Lung (tissue), 13 donors: ENCODE results near the gene NOL8. TPM values are rescaled to one million over a fixed set of nuclear protein-coding genes. Genes with fewer than 3 reads are reported as not detected.

Source experiments
- ATAC-seq: fragments of 200-7000 bp; cut with Tn5 transposase; one replicate; pipeline ENCODE4 v1.9.1; 2020; ENCODE audit warnings: moderate number of reproducible peaks; ENCODE audit not compliant: insufficient read depth, low FRiP score
- DNase-seq, 3 donors: peaks; one replicate each; pipeline ENCODE4 v3.0.0-alpha.2; 2013 to 2017
- H3K27ac ChIP-seq, 2 donors: one replicate each; pipeline ENCODE4 v1.5.1; 2013; ENCODE audit warnings: mild to moderate bottlenecking in 2 of 2, moderate library complexity in 2 of 2, control low read depth in 1 of 2, inconsistent platforms in 1 of 2, low read depth in 1 of 2, low read length in 1 of 2
- H3K27me3 ChIP-seq, 3 donors: one replicate each; pipeline ENCODE4 v1.5.1; 2013; ENCODE audit warnings: low read length in 2 of 3; ENCODE audit not compliant: control insufficient read depth in 3 of 3, insufficient read depth in 3 of 3
- H3K36me3 ChIP-seq, 4 donors: one replicate each; pipeline ENCODE4 v1.5.1; 2013; ENCODE audit warnings: low read length in 4 of 4, mild to moderate bottlenecking in 1 of 4, moderate library complexity in 1 of 4; ENCODE audit not compliant: control insufficient read depth in 4 of 4, insufficient read depth in 4 of 4
- H3K4me1 ChIP-seq, 5 donors: one replicate each; pipeline ENCODE4 v1.5.1; 2013; ENCODE audit warnings: low read length in 5 of 5, mild to moderate bottlenecking in 2 of 5, moderate library complexity in 1 of 5; ENCODE audit not compliant: control insufficient read depth in 5 of 5, insufficient read depth in 5 of 5
- H3K4me3 ChIP-seq: one replicate; pipeline ENCODE4 v1.5.1; 2013; ENCODE audit warnings: mild to moderate bottlenecking, control low read depth, moderate library complexity
- H3K9ac ChIP-seq, 2 donors: one replicate each; pipeline ENCODE4 v1.5.1; 2013; ENCODE audit warnings: low read length in 2 of 2, control low read depth in 1 of 2; ENCODE audit not compliant: insufficient read depth in 1 of 2
- H3K9me3 ChIP-seq, 4 donors: one replicate each; pipeline ENCODE4 v1.5.1; 2013; ENCODE audit warnings: low read length in 3 of 4, mild to moderate bottlenecking in 1 of 4, moderate library complexity in 1 of 4; ENCODE audit not compliant: control insufficient read depth in 4 of 4, insufficient read depth in 3 of 4
- CTCF ChIP-seq: IDR thresholded peaks from 2 replicates; pipeline ENCODE4 v1.5.1; 2012; ENCODE audit warnings: mild to moderate bottlenecking; ENCODE audit errors: control extremely low read depth, extremely low read depth
- WGBS, 2 donors: extraction: QIAGEN DNeasy Blood & Tissue Kit; methylation state at CpG; one replicate each; pipeline ENCODE4 v1.1.7; 2013; 5-methylcytosine and 5-hydroxymethylcytosine counted together
- polyA plus RNA-seq, 2 donors: library from polyadenylated mRNA; stranded (reverse); fragments of 200-250 nt; gene quantifications; one replicate each; pipeline ENCODE4 v1.2.1, GENCODE V29; 2013
- small RNA-seq: library from RNA; depleted of rRNA; stranded (forward); fragments of <200 nt; gene quantifications from one replicate; pipeline ENCODE3, GENCODE V24; 2014; ENCODE audit warnings: low replicate concordance
- total RNA-seq, 2 donors: library from RNA; depleted of rRNA in 1 of 2; stranded (reverse); fragments of >200 nt in 1 of 2; gene quantifications; one replicate each; pipeline ENCODE4 v1.2.1, GENCODE V29; 2014 to 2021
- donor health status: control.
- donor health status: control.
- donor health status: Bipolar disorder and iron deficiency.
- donor health status: healthy.
- donor health status: DM: yes; HTN: yes; CAD: no.

Gene NOL8
- total and polyA plus RNA-seq, 4 donors: 14.1 to 42.0 (median 26.3) TPM

- Histone ChIP-seq H3K4me3 (no peak overlapping the region), H3K36me3 (peaks cover 45 to 69% (median 55%) of the 10 kb centered on the region in 4 donors), H3K27me3 (no peaks in the 10 kb centered on the region), H3K4me1 (no peaks in the 10 kb centered on the region), H3K9me3 (no peaks in the 10 kb centered on the region), H3K9ac (no peak overlapping the region), H3K27ac (no peak overlapping the region)
- ATAC-seq: no peak
- no peak for TF ChIP-seq CTCF
- no peak for DNase-seq
- WGBS, 2 donors: 84 to 89% methylated on average over 19 of the region's 19 CpGs
Measured at GRCh38 chr9:92254381-92255337, 70.5 kb downstream of the NOL8 start.

GRCh38 chr9:92253656-92254055, 71.5 kb downstream of the NOL8 start:
- H3K4me1 ChIP-seq: no peaks in the 10 kb centered on the region
- ATAC-seq: no peak
- peaks cover 42 to 64% (median 52%) of the 10 kb centered on the region in 4 donors for H3K36me3 ChIP-seq
- DNase-seq: no peak
- no peak overlapping the region for H3K9ac ChIP-seq
- no peak overlapping the region for H3K4me3 ChIP-seq
- H3K27me3 ChIP-seq: no peaks in the 10 kb centered on the region
- no peak overlapping the region for H3K27ac ChIP-seq
- 79 to 86% methylated on average over 4 of the region's 4 CpGs for WGBS, 2 donors
- no peak for TF ChIP-seq CTCF
- no peaks in the 10 kb centered on the region for H3K9me3 ChIP-seq

- Histone ChIP-seq H3K4me3 (no peak overlapping the region), H3K36me3 (peaks cover 44 to 65% (median 54%) of the 10 kb centered on the region in 4 donors), H3K4me1 (no peaks in the 10 kb centered on the region), H3K9ac (no peak overlapping the region), H3K9me3 (peaks cover 0 to 2% (median 0%) of the 10 kb centered on the region in 4 donors), H3K27ac (no peak overlapping the region), H3K27me3 (no peaks in the 10 kb centered on the region)
- ATAC-seq: no peak
- TF ChIP-seq CTCF: no peak
- 96 to 99% methylated on average over 3 of the region's 3 CpGs for WGBS, 2 donors
- no peak for DNase-seq
Measured at GRCh38 chr9:92247981-92248380, 77.2 kb downstream of the NOL8 start.

Small RNAs within 50 kb of the gene (small RNA-seq; reads per million reads assigned to genes)
- gene MIR3651 (not detected), gene SNORA84 (0.17 reads per million)

Other genes starting within 250 kb of the NOL8 start
- 100 to 1,000 TPM in 1 of 2 donors, 10 to 100 TPM in 1; 64.7 to 137 TPM for gene SPTLC1, start 209.9 kb downstream of the NOL8 start, total RNA-seq
- gene SPTLC1, start 209.9 kb downstream of the NOL8 start, polyA plus RNA-seq: 10 to 100 TPM; 20.8 to 52.4 TPM
- gene IARS1, start 31.7 kb downstream of the NOL8 start, total RNA-seq: 100 to 1,000 TPM; 115 to 120 TPM
- 10 to 100 TPM; 21.6 to 49.4 TPM for gene IARS1, start 31.7 kb downstream of the NOL8 start, polyA plus RNA-seq
- gene CENPP, start 603 bp upstream of the NOL8 start, total RNA-seq: 10 to 100 TPM in 1 of 2 donors, 1 to 10 TPM in 1; 4.0 to 11.8 TPM
- 1 to 10 TPM; 1.2 to 1.9 TPM for gene CENPP, start 603 bp upstream of the NOL8 start, polyA plus RNA-seq
- gene OGN, start 79.2 kb upstream of the NOL8 start, total RNA-seq: 100 to 1,000 TPM in 1 of 2 donors, 1 to 10 TPM in 1; 5.6 to 145 TPM
- 1 to 10 TPM in 1 of 2 donors, under 1 TPM in 1; 0.54 to 8.0 TPM for gene OGN, start 79.2 kb upstream of the NOL8 start, polyA plus RNA-seq
- gene OMD, start 99.1 kb upstream of the NOL8 start, total RNA-seq: 1 to 10 TPM; 1.2 to 5.6 TPM
- 1 to 10 TPM in 1 of 2 donors, under 1 TPM in 1; 0.30 to 2.0 TPM for gene OMD, start 99.1 kb upstream of the NOL8 start, polyA plus RNA-seq
- gene ASPN, start 157.2 kb upstream of the NOL8 start, total RNA-seq: 10 to 100 TPM in 1 of 2 donors, 1 to 10 TPM in 1; 1.4 to 18.9 TPM
- gene ASPN, start 157.2 kb upstream of the NOL8 start, polyA plus RNA-seq: 1 to 10 TPM; 1.3 to 2.2 TPM
- 10 to 100 TPM in 1 of 2 donors, 1 to 10 TPM in 1; 3.1 to 63.1 TPM for gene ECM2, start 210.6 kb upstream of the NOL8 start, total RNA-seq
- gene ECM2, start 210.6 kb upstream of the NOL8 start, polyA plus RNA-seq: 1 to 10 TPM in 1 of 2 donors, under 1 TPM in 1; 0.92 to 1.8 TPM